Measurements from ENCODE around the gene NRIP1.

The NRIP1 gene

GRCh38 chr21:14993115-14993514 lies 71.7 kb downstream of the NRIP1 start:
- Histone ChIP-seq H3K27ac (ENCODE audit: low read length) (no peak overlapping the region), H3F3A (ENCODE audit: insufficient read depth, low read length) (no peaks in the 10 kb centered on the region), H4K20me1 (ENCODE audit: insufficient read depth, low read length) (no peaks in the 10 kb centered on the region), H3K36me3 (replicated peaks; ENCODE audit: insufficient read depth, low read length) (no peaks in the 10 kb centered on the region), H3K4me1 (ENCODE audit: low read length) (no peaks in the 10 kb centered on the region), H3K4me2 (ENCODE audit: low read depth, low read length) (no peak overlapping the region), H3K9ac (ENCODE audit: low read length) (no peak overlapping the region), H3K27me3 (replicated peaks; ENCODE audit: insufficient read depth, low read length) (no peaks in the 10 kb centered on the region), H2AFZ (ENCODE audit: low read length) (no peak overlapping the region), H3K4me3 (ENCODE audit: low read length) (no peak overlapping the region), H3K79me2 (ENCODE audit: low read length) (no peaks in the 10 kb centered on the region), H3K9me2 (replicated peaks; ENCODE audit: insufficient read depth, low read length) (no peaks in the 10 kb centered on the region), H3K9me3 (replicated peaks; ENCODE audit: insufficient read depth, low read length) (no peaks in the 10 kb centered on the region)
- DNase-seq = no peak
- TF ChIP-seq EZH2phosphoT487 (IDR thresholded peaks at IDR 0.05; ENCODE audit: low read length) (no peak), EZH2 (optimal IDR thresholded peaks at IDR 0.05; ENCODE audit: low read depth, low read length) (no peak), CTCF (IDR thresholded peaks at IDR 0.05; ENCODE audit: low read length) (no peak)

GRCh38 chr21:14991957-14992356 lies 72.8 kb downstream of the NRIP1 start:
- Histone ChIP-seq H3K27me3 (replicated peaks; ENCODE audit: insufficient read depth, low read length) (no peaks in the 10 kb centered on the region), H3K36me3 (replicated peaks; ENCODE audit: insufficient read depth, low read length) (no peaks in the 10 kb centered on the region), H3K9me2 (replicated peaks; ENCODE audit: insufficient read depth, low read length) (no peaks in the 10 kb centered on the region), H3K4me2 (ENCODE audit: low read depth, low read length) (no peak overlapping the region), H3K79me2 (ENCODE audit: low read length) (no peaks in the 10 kb centered on the region), H2AFZ (ENCODE audit: low read length) (no peak overlapping the region), H3K4me1 (ENCODE audit: low read length) (no peaks in the 10 kb centered on the region), H3K9me3 (replicated peaks; ENCODE audit: insufficient read depth, low read length) (no peaks in the 10 kb centered on the region), H4K20me1 (ENCODE audit: insufficient read depth, low read length) (no peaks in the 10 kb centered on the region), H3K9ac (ENCODE audit: low read length) (no peak overlapping the region), H3K4me3 (ENCODE audit: low read length) (no peak overlapping the region), H3K27ac (ENCODE audit: low read length) (no peak overlapping the region), H3F3A (ENCODE audit: insufficient read depth, low read length) (no peaks in the 10 kb centered on the region)
- DNase-seq = no peak
- TF ChIP-seq EZH2phosphoT487 (IDR thresholded peaks at IDR 0.05; ENCODE audit: low read length) (no peak), EZH2 (optimal IDR thresholded peaks at IDR 0.05; ENCODE audit: low read depth, low read length) (no peak), CTCF (IDR thresholded peaks at IDR 0.05; ENCODE audit: low read length) (no peak)

DNA sequence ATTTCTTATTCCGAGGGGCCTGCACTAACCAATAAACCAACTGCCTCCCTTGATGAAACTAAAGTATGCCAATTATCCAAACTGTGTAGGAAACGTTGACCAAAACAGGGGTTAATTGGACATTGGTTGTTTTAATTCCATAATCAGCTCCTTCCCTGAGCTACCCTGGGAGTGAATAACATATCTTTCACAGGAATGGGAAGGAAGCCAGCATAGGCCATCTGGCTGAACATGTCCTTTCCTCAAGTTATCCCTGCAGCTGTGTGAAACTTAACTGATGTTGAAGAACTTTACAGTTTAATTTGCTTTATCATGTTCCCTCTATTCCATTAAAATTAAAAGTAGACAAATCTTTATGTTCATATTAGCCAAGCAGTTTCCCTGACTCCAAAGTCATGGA lies 75.4 kb downstream of the NRIP1 start:
- Histone ChIP-seq H3K27me3 (replicated peaks; ENCODE audit: insufficient read depth, low read length) (no peaks in the 10 kb centered on the region), H3K9me2 (replicated peaks; ENCODE audit: insufficient read depth, low read length) (no peaks in the 10 kb centered on the region), H3K4me3 (ENCODE audit: low read length) (no peak overlapping the region), H3K79me2 (ENCODE audit: low read length) (no peaks in the 10 kb centered on the region), H4K20me1 (ENCODE audit: insufficient read depth, low read length) (no peaks in the 10 kb centered on the region), H3F3A (ENCODE audit: insufficient read depth, low read length) (no peaks in the 10 kb centered on the region), H3K27ac (ENCODE audit: low read length) (no peak overlapping the region), H3K9me3 (replicated peaks; ENCODE audit: insufficient read depth, low read length) (no peaks in the 10 kb centered on the region), H3K36me3 (replicated peaks; ENCODE audit: insufficient read depth, low read length) (no peaks in the 10 kb centered on the region), H3K4me1 (ENCODE audit: low read length) (no peaks in the 10 kb centered on the region), H2AFZ (ENCODE audit: low read length) (no peak overlapping the region), H3K9ac (ENCODE audit: low read length) (no peak overlapping the region), H3K4me2 (ENCODE audit: low read depth, low read length) (peak overlapping the region; percentile 17; the same call in 1 of the 2 replicates)
- TF ChIP-seq CTCF (IDR thresholded peaks at IDR 0.05; ENCODE audit: low read length) = no peak
- no peak for TF ChIP-seq EZH2 (optimal IDR thresholded peaks at IDR 0.05; ENCODE audit: low read depth, low read length)
- no peak for TF ChIP-seq EZH2phosphoT487 (IDR thresholded peaks at IDR 0.05; ENCODE audit: low read length)
- no peak for DNase-seq
